OCI-LY3 (cell line): ENCODE data around the gene AKT3.

ENCODE experiments used
- CTCF ChIP-seq: fragments of 200-600, 300-600 bp; sonication (generic); IDR thresholded peaks from 2 replicates; pipeline ENCODE4 v1.5.1; 2014; ENCODE audit warnings: antibody characterized with exemption, low read length, low read depth
- EZH2phosphoT487 ChIP-seq: fragments of 200-600 bp; shearing (Covaris generic); IDR thresholded peaks from 2 replicates; pipeline ENCODE4 v1.6.1; 2018; ENCODE audit warnings: antibody characterized with exemption, mixed run types, low read depth

- TF ChIP-seq CTCF (no peak), EZH2phosphoT487 (no peak)
Measured at GRCh38 chr1:243553090-243553489, 297.0 kb downstream of the AKT3 start.
